Measurements from ENCODE around the gene TSPAN9. TPM values are rescaled to one million over a fixed set of nuclear protein-coding genes. Genes with fewer than 3 reads are reported as not detected.

TSPAN9 gene
- total RNA-seq, 3 donors from 2014 or later, result 16.8 to 44.9 (median 36.9) TPM

DNA sequence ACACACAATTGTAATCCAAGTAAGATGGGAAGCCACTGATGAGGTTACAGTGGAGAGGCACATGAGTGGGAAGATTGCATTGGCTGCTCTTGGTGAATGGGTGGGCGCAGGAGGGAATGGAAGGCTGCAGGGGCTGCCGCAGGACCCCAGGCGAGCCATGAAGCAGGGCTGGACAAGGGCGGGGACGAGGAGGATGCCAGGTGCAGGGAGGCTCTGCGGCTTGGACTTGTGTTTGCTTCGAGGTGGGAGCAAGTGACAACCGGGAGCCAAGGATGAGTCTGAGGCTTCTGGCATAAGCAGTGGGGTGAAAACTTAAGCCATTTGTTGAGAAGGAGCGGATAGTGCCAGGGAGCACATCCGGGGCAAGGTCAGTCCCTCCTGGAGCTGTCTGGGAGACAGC lies 115.0 kb downstream of the TSPAN9 start:
- TF ChIP-seq POLR2AphosphoS5 (IDR thresholded peaks at IDR 0.05), result no peak
- no peak for TF ChIP-seq POLR2A (IDR thresholded peaks at IDR 0.05)
- TF ChIP-seq, protein P1, sequence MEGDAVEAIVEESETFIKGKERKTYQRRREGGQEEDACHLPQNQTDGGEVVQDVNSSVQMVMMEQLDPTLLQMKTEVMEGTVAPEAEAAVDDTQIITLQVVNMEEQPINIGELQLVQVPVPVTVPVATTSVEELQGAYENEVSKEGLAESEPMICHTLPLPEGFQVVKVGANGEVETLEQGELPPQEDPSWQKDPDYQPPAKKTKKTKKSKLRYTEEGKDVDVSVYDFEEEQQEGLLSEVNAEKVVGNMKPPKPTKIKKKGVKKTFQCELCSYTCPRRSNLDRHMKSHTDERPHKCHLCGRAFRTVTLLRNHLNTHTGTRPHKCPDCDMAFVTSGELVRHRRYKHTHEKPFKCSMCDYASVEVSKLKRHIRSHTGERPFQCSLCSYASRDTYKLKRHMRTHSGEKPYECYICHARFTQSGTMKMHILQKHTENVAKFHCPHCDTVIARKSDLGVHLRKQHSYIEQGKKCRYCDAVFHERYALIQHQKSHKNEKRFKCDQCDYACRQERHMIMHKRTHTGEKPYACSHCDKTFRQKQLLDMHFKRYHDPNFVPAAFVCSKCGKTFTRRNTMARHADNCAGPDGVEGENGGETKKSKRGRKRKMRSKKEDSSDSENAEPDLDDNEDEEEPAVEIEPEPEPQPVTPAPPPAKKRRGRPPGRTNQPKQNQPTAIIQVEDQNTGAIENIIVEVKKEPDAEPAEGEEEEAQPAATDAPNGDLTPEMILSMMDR (IDR thresholded peaks at IDR 0.05), result no peak
- DNase-seq (ENCODE audit: low spot score in 2 of 2), result no peak
- H3K27me3 ChIP-seq, result no peaks in the 10 kb centered on the region
- H3K4me3 ChIP-seq, result no peak overlapping the region
- H3K27ac ChIP-seq, result no peak overlapping the region
- no peaks in the 10 kb centered on the region for H3K36me3 ChIP-seq
- no peaks in the 10 kb centered on the region for H3K9me3 ChIP-seq
- no peaks in the 10 kb centered on the region for H3K4me1 ChIP-seq
- intact Hi-C loops (cut with DNase I; ENCODE audit: low total_unique reads), result no loop called here

DNA sequence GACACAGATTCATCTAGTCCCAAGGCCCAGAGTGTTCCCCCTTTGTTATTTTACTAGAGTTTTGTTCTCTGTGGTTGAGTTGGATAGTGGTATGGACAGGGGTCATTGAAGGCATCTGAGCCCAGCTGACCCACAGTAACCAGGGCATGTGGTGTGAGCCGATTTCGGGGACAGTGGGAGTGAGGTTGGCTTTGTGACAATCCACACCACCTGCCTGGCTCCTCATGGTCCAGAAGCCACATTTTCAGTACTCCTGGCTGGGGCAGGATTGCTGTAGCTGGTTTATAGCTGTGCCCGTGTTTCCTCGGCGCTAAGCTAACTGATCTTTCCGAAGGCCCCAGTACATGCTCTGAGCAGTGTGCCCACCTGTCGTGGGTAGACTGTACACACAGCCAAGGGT lies 116.0 kb downstream of the TSPAN9 start:
- no peak overlapping the region for H3K27ac ChIP-seq
- TF ChIP-seq, protein P1 (IDR thresholded peaks at IDR 0.05), result no peak
- TF ChIP-seq POLR2A (IDR thresholded peaks at IDR 0.05), result no peak
- no peak for TF ChIP-seq POLR2AphosphoS5 (IDR thresholded peaks at IDR 0.05)
- no peaks in the 10 kb centered on the region for H3K9me3 ChIP-seq
- H3K36me3 ChIP-seq, result no peaks in the 10 kb centered on the region
- no peaks in the 10 kb centered on the region for H3K27me3 ChIP-seq
- H3K4me1 ChIP-seq, result no peaks in the 10 kb centered on the region
- no peak for DNase-seq (ENCODE audit: low spot score in 2 of 2)
- intact Hi-C loops (cut with DNase I; ENCODE audit: low total_unique reads), result no loop called here
- H3K4me3 ChIP-seq, result no peak overlapping the region

DNA sequence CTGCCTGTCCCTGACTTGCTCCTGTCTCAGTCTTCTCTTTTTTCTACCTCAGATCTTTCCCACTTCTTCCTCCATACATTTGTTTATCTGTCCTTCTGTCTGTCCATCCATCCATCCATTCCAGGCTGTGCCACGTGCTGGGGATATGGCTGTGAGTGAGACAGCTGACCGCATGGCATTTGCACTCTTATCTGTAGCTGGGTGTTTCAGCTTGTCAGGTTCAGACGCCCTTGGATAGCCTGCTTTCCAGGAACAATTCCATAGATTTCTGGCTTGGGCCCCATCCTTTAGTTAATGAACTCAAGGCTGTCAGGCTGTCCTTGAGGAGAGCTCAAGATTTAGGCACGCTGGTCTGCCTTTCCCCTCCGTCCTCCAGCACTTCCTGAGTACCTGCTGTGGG lies 116.6 kb downstream of the TSPAN9 start:
- intact Hi-C loops (cut with DNase I; ENCODE audit: low total_unique reads), result no loop called here
- H3K4me3 ChIP-seq, result no peak overlapping the region
- DNase-seq (ENCODE audit: low spot score in 2 of 2), result no peak
- no peak overlapping the region for H3K27ac ChIP-seq
- H3K36me3 ChIP-seq, result no peaks in the 10 kb centered on the region
- TF ChIP-seq POLR2A (IDR thresholded peaks at IDR 0.05) (no peak), POLR2AphosphoS5 (IDR thresholded peaks at IDR 0.05) (no peak)
- TF ChIP-seq, protein P1 (IDR thresholded peaks at IDR 0.05), result no peak
- H3K9me3 ChIP-seq, result no peaks in the 10 kb centered on the region
- no peaks in the 10 kb centered on the region for H3K27me3 ChIP-seq
- H3K4me1 ChIP-seq, result no peaks in the 10 kb centered on the region

DNA sequence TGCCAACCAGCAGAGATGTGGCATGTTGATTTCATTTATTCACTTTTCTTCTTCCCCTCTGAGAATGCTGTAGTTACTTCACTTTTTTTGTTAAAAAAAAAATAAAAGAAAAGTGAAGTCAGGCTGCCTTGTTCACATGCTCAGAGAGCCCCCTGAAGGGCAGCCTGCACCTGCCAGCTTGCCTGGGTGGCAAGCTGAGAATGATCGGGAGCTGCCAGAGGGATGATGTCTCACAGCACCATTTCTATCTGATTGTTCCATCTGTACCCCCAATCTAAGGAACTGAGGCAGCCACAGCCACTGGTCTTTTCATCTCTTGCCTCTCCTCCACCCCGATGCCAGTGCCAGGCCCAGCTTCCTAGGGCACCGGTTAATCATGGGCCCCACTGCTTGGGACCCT lies 118.2 kb downstream of the TSPAN9 start:
- Histone ChIP-seq H3K4me1 (peaks cover 0 to 4% of the 10 kb centered on the region in 2 donors), H3K4me3 (no peak overlapping the region), H3K27me3 (no peaks in the 10 kb centered on the region), H3K36me3 (no peaks in the 10 kb centered on the region), H3K27ac (no peak overlapping the region), H3K9me3 (no peaks in the 10 kb centered on the region)
- DNase-seq (ENCODE audit: low spot score in 2 of 2), result no peak
- TF ChIP-seq, protein P1 (IDR thresholded peaks at IDR 0.05), result no peak
- no peak for TF ChIP-seq POLR2AphosphoS5 (IDR thresholded peaks at IDR 0.05)
- TF ChIP-seq POLR2A (IDR thresholded peaks at IDR 0.05), result no peak
- intact Hi-C loops (cut with DNase I; ENCODE audit: low total_unique reads), result no loop called here

DNA sequence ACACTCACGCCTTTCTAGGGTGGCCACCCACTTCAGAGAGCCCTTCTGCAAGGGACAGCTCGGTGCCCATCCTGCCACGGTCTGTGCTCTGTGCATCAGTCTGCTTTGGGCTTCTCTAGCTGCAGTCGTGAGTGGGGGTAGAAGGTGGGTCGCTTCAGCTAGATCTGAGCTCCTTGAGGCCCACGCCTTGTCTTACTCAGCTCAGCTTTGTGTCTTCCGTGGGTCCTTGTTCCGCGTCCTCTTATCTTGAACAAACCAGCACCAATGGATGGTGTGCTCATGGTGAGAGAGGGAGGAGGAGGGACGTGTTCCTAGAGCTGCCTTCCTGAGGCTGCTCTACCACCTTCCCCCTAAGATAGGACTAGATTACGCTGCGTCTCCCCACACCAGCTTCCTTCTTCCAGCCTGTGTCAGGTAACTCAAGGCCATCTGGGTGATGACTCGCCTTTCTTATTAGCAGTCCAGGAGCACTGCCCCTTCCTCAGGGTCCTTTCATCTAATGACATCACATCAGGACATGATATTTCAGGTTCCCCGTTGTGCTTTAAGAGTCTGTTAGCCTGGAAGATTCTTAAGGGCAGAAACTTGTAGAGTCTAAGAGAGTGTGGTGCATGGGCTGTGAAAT lies 118.8 kb downstream of the TSPAN9 start:
- H3K9me3 ChIP-seq, result no peaks in the 10 kb centered on the region
- H3K4me1 ChIP-seq, result peaks cover 5 to 6% of the 10 kb centered on the region in 2 donors
- no peak for DNase-seq (ENCODE audit: low spot score in 2 of 2)
- TF ChIP-seq POLR2A (IDR thresholded peaks at IDR 0.05), result no peak
- TF ChIP-seq, protein P1 (IDR thresholded peaks at IDR 0.05), result no peak
- no peak for TF ChIP-seq POLR2AphosphoS5 (IDR thresholded peaks at IDR 0.05)
- no peaks in the 10 kb centered on the region for H3K27me3 ChIP-seq
- no peak overlapping the region for H3K27ac ChIP-seq
- no peak overlapping the region for H3K4me3 ChIP-seq
- intact Hi-C loops (cut with DNase I; ENCODE audit: low total_unique reads), result no loop called here
- no peaks in the 10 kb centered on the region for H3K36me3 ChIP-seq
